Measurements from ENCODE around the gene VEPH1. TPM values are rescaled to one million over a fixed set of nuclear protein-coding genes. Genes with fewer than 3 reads are reported as not detected.

VEPH1 gene
- total RNA-seq, 2 donors from 2014 or later, result 11.8 to 17.1 TPM

GRCh38 chr3:157280354-157280753, 222.9 kb downstream of the VEPH1 start:
- H3K4me1 ChIP-seq (ENCODE audit: control insufficient read depth, insufficient read depth, low read length), result no peaks in the 10 kb centered on the region
- TF ChIP-seq CTCF (conservative IDR thresholded peaks at IDR 0.05), result no peak
- H3K4me3 Mint-ChIP-seq, result no peak overlapping the region

DNA sequence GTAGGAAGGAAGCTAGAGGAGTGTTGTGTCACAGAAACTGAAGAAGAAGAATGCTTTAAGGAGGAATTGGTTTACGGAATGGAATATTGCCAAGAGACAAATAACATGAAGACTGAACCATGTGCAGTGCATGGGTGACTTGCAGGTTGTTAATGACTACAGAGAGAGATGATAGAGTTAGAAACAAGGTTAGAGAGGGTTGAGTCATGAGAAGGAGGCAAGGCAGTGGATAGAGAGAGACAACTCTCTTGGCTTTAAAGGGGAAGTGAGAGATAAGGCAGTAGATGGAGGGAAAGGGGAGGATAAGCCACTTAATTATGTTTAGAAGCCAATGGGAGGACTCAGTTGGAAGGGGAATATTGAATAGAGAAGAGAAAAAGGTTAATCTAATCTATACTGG, 224.0 kb downstream of the VEPH1 start:
- TF ChIP-seq CTCF (conservative IDR thresholded peaks at IDR 0.05), result no peak
- Histone ChIP-seq H3K27ac (ENCODE audit: low read depth, low read length) (no peak overlapping the region), H3K9me3 (ENCODE audit: control insufficient read depth, low read length) (no peaks in the 10 kb centered on the region), H3K27me3 (ENCODE audit: control insufficient read depth, insufficient read depth, low read length, poor library complexity, severe bottlenecking) (no peaks in the 10 kb centered on the region), H3K4me3 (ENCODE audit: low read length) (no peak overlapping the region), H3K4me1 (ENCODE audit: control insufficient read depth, insufficient read depth, low read length) (no peaks in the 10 kb centered on the region), H3K36me3 (ENCODE audit: control insufficient read depth, insufficient read depth, low read length) (no peaks in the 10 kb centered on the region), H3K9ac (ENCODE audit: extremely low read depth, low read length, poor library complexity, severe bottlenecking) (no peak overlapping the region)
- H3K27ac Mint-ChIP-seq, result no peak overlapping the region
- WGBS, 2 experiments (ENCODE audit: insufficient coverage in 1 of 2, insufficient read length in 1 of 2), result 91% methylated on average over 1 of the region's 1 CpG
- no peak for DNase-seq
- no peak overlapping the region for H3K4me3 Mint-ChIP-seq
- no peaks in the 10 kb centered on the region for H3K4me1 Mint-ChIP-seq
- H3K36me3 Mint-ChIP-seq (ENCODE audit: low read depth), result no peaks in the 10 kb centered on the region
- H3K27me3 Mint-ChIP-seq (ENCODE audit: insufficient read depth), result no peaks in the 10 kb centered on the region
- H3K9me3 Mint-ChIP-seq, result no peaks in the 10 kb centered on the region

More at GRCh38 chr3:157280354-157280753, 222.9 kb downstream of the VEPH1 start:
- no peak for DNase-seq
- Mint-ChIP-seq H3K4me1 (no peaks in the 10 kb centered on the region), H3K36me3 (ENCODE audit: low read depth) (no peaks in the 10 kb centered on the region), H3K27me3 (ENCODE audit: insufficient read depth) (no peaks in the 10 kb centered on the region), H3K27ac (no peak overlapping the region), H3K9me3 (no peaks in the 10 kb centered on the region)
- H3K4me3 ChIP-seq (ENCODE audit: low read length), result no peak overlapping the region
- H3K27ac ChIP-seq (ENCODE audit: low read depth, low read length), result no peak overlapping the region
- no peaks in the 10 kb centered on the region for H3K36me3 ChIP-seq (ENCODE audit: control insufficient read depth, insufficient read depth, low read length)
- no peak overlapping the region for H3K9ac ChIP-seq (ENCODE audit: extremely low read depth, low read length, poor library complexity, severe bottlenecking)
- H3K9me3 ChIP-seq (ENCODE audit: control insufficient read depth, low read length), result no peaks in the 10 kb centered on the region
- H3K27me3 ChIP-seq (ENCODE audit: control insufficient read depth, insufficient read depth, low read length, poor library complexity, severe bottlenecking), result no peaks in the 10 kb centered on the region

- H3K36me3 Mint-ChIP-seq (ENCODE audit: low read depth), result no peaks in the 10 kb centered on the region
- 67 to 86% methylated on average over 1 to 3 of the region's 3 CpGs for WGBS, 2 experiments (ENCODE audit: insufficient coverage in 1 of 2, insufficient read length in 1 of 2)
- no peak overlapping the region for H3K4me3 ChIP-seq (ENCODE audit: low read length)
- no peak overlapping the region for H3K4me3 Mint-ChIP-seq
- H3K9ac ChIP-seq (ENCODE audit: extremely low read depth, low read length, poor library complexity, severe bottlenecking), result no peak overlapping the region
- H3K27me3 Mint-ChIP-seq (ENCODE audit: insufficient read depth), result no peaks in the 10 kb centered on the region
- no peaks in the 10 kb centered on the region for H3K27me3 ChIP-seq (ENCODE audit: control insufficient read depth, insufficient read depth, low read length, poor library complexity, severe bottlenecking)
- TF ChIP-seq CTCF (conservative IDR thresholded peaks at IDR 0.05), result no peak
- H3K9me3 Mint-ChIP-seq, result no peaks in the 10 kb centered on the region
- no peak overlapping the region for H3K27ac Mint-ChIP-seq
- H3K27ac ChIP-seq (ENCODE audit: low read depth, low read length), result no peak overlapping the region
- no peaks in the 10 kb centered on the region for H3K9me3 ChIP-seq (ENCODE audit: control insufficient read depth, low read length)
- no peaks in the 10 kb centered on the region for H3K4me1 Mint-ChIP-seq
- H3K36me3 ChIP-seq (ENCODE audit: control insufficient read depth, insufficient read depth, low read length), result no peaks in the 10 kb centered on the region
- no peak for DNase-seq
- no peaks in the 10 kb centered on the region for H3K4me1 ChIP-seq (ENCODE audit: control insufficient read depth, insufficient read depth, low read length)
These were observed 226.4 kb downstream of the VEPH1 start for GRCh38 chr3:157276801-157277200.
